ENCODE results near the gene PTPRQ. TPM values are rescaled to one million over a fixed set of nuclear protein-coding genes. Genes with fewer than 3 reads are reported as not detected.

The PTPRQ gene
- polyA plus RNA-seq, 1 of the 3 experiments (the other 2 are of a cell fraction): 0.46 TPM

DNA sequence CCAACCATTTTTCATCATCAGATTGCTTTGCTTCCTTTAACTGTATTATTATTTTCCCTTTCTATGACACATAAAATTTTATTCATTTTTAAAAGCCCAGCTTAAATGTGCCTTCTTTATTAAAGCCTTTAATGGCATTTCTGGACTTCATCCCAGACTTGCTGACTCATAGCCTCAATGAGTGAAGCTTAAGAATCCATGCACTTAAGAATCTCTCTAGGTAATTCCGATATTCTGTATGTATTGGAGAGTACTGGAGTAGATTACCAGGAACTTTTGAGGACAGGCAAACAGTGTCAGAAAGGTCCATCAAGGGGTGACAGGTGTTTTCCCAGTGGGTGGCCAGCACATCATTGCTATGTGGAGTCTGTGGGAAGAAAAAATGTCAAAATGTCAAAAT lies 107.9 kb downstream of the PTPRQ start (continued):
- TF ChIP-seq, protein P1, sequence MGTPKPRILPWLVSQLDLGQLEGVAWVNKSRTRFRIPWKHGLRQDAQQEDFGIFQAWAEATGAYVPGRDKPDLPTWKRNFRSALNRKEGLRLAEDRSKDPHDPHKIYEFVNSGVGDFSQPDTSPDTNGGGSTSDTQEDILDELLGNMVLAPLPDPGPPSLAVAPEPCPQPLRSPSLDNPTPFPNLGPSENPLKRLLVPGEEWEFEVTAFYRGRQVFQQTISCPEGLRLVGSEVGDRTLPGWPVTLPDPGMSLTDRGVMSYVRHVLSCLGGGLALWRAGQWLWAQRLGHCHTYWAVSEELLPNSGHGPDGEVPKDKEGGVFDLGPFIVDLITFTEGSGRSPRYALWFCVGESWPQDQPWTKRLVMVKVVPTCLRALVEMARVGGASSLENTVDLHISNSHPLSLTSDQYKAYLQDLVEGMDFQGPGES (IDR thresholded peaks at IDR 0.05; ENCODE audit: low read depth, low read length): no peak
- TF ChIP-seq YY1 (IDR thresholded peaks at IDR 0.05; ENCODE audit: low read depth) (peak; percentile 56; the same call in 1 of the 2 replicates), RFX5 (IDR thresholded peaks at IDR 0.05; ENCODE audit: low read length) (no peak), RAD21 (IDR thresholded peaks at IDR 0.05; ENCODE audit: low read length) (no peak), ELF1 (IDR thresholded peaks at IDR 0.05) (no peak), RCOR1 (IDR thresholded peaks at IDR 0.05; ENCODE audit: low read length) (no peak), SIN3A (IDR thresholded peaks at IDR 0.05; ENCODE audit: borderline replicate concordance, low read depth, low read length) (no peak), MEF2A (IDR thresholded peaks at IDR 0.05; ENCODE audit: borderline replicate concordance, low read depth) (peak; percentile 56; the same call in 1 of the 2 replicates), FOSL2 (IDR thresholded peaks at IDR 0.05; ENCODE audit: borderline replicate concordance, low read depth) (peak; percentile 95), CHD2 (IDR thresholded peaks at IDR 0.05; ENCODE audit: low read length, partially characterized antibody) (no peak)
- TF ChIP-seq, protein P2, sequence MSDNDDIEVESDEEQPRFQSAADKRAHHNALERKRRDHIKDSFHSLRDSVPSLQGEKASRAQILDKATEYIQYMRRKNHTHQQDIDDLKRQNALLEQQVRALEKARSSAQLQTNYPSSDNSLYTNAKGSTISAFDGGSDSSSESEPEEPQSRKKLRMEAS (IDR thresholded peaks at IDR 0.05; ENCODE audit: low read depth): peak; percentile 28; the same call in 1 of the 2 replicates

DNA sequence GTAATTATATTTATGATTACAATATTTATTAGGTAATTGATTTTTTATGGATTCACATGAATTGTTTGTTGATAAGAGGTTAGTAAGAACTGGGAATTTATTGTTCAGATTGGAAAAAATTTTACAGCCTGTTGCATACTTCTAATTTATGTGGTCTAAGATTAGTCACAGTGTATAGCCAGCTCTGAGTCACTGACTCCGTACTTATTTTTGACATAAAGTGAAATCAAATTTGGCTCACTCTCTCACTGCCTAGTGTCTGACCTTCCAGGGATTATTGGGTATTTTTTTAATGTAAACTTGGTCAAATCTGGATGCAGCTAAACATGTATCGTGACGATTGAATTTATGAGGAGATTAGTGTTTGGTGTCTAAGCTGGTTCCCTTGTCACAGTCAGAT lies 109.3 kb downstream of the PTPRQ start:
- no peaks in the 10 kb centered on the region for H3K9me3 ChIP-seq
- H2AFZ ChIP-seq (ENCODE audit: low read depth): no peak overlapping the region; the same call in 1 of the 2 replicates
- 3% methylated on average over 3 of the region's 3 CpGs for WGBS (ENCODE audit: low lambda C conversion rate)
- peak overlapping the region; percentile 56; the same call in 1 of the 2 replicates for H3K4me2 ChIP-seq
- H4K20me1 ChIP-seq (ENCODE audit: insufficient read depth): no peaks in the 10 kb centered on the region
- H3K4me1 ChIP-seq (ENCODE audit: control insufficient read depth in 1 of 2, insufficient read depth in 2 of 2, low read depth in 1 of 2, low read length in 1 of 2): peaks cover 2 to 28% of the 10 kb centered on the region in 2 experiments; a peak in 2 of 4 replicates
- POLR2A ChIA-PET: no interaction called here
- H3K27me3 ChIP-seq (ENCODE audit: insufficient read depth): no peaks in the 10 kb centered on the region
- H3K27ac ChIP-seq (ENCODE audit: low read depth in 2 of 2, low read length in 1 of 2): peak overlapping the region; percentile 65 to 86; a peak in 3 of 4 replicates
- CTCF ChIA-PET: no interaction called here
- DNase-seq: no peak
- no peaks in the 10 kb centered on the region for H3K9me2 ChIP-seq
- H3F3A ChIP-seq (replicated peaks; ENCODE audit: insufficient read depth): peaks cover 29% of the 10 kb centered on the region
- H3K4me3 ChIP-seq (ENCODE audit: low read depth in 2 of 2, low read length in 1 of 2): no peak overlapping the region
- no peaks in the 10 kb centered on the region for H3K36me3 ChIP-seq (replicated peaks in 1 of 2; ENCODE audit: control insufficient read depth in 1 of 2, insufficient read depth in 2 of 2, low read length in 1 of 2)
- no peaks in the 10 kb centered on the region for H3K79me2 ChIP-seq (ENCODE audit: insufficient read depth)
- peak overlapping the region; percentile 24; the same call in 1 of the 2 replicates for H3K9ac ChIP-seq
- TF ChIP-seq JUND (IDR thresholded peaks at IDR 0.05) (peak; percentile 98), CHD2 (IDR thresholded peaks at IDR 0.05; ENCODE audit: low read length, partially characterized antibody) (no peak), NFIC (IDR thresholded peaks at IDR 0.05; ENCODE audit: borderline replicate concordance) (peak; percentile 96), EZH2phosphoT487 (IDR thresholded peaks at IDR 0.05; ENCODE audit: borderline replicate concordance, low read depth) (no peak), EP300 (IDR thresholded peaks at IDR 0.05; ENCODE audit: borderline replicate concordance in 1 of 2, low read depth in 1 of 2, low read length in 1 of 2) (peak; percentile 66 to 97), TEAD4 (IDR thresholded peaks at IDR 0.05; ENCODE audit: borderline replicate concordance, insufficient read depth) (peak; percentile 91), FOSL2 (IDR thresholded peaks at IDR 0.05; ENCODE audit: borderline replicate concordance, low read depth) (peak; percentile 99), MXI1 (IDR thresholded peaks at IDR 0.05; ENCODE audit: low read depth, low read length) (no peak), ELF1 (IDR thresholded peaks at IDR 0.05) (no peak), RCOR1 (IDR thresholded peaks at IDR 0.05; ENCODE audit: low read length) (no peak), RFX5 (IDR thresholded peaks at IDR 0.05; ENCODE audit: low read length) (no peak), FOXJ3 (CRISPR knock-in tag; IDR thresholded peaks at IDR 0.05) (no peak), SIN3A (IDR thresholded peaks at IDR 0.05; ENCODE audit: borderline replicate concordance, low read depth, low read length) (no peak), NRF1 (IDR thresholded peaks at IDR 0.05; ENCODE audit: low read depth, low read length) (no peak), USF1 (IDR thresholded peaks at IDR 0.05; ENCODE audit: borderline replicate concordance, low read depth) (no peak), SMC3 (IDR thresholded peaks at IDR 0.05; ENCODE audit: low read depth, low read length) (no peak), CTCF (IDR thresholded peaks at IDR 0.05) (no peak), TCF12 (IDR thresholded peaks at IDR 0.05) (peak; percentile 92)
- TF ChIP-seq, protein P2 (IDR thresholded peaks at IDR 0.05; ENCODE audit: low read depth): no peak
- TF ChIP-seq, protein P3, sequence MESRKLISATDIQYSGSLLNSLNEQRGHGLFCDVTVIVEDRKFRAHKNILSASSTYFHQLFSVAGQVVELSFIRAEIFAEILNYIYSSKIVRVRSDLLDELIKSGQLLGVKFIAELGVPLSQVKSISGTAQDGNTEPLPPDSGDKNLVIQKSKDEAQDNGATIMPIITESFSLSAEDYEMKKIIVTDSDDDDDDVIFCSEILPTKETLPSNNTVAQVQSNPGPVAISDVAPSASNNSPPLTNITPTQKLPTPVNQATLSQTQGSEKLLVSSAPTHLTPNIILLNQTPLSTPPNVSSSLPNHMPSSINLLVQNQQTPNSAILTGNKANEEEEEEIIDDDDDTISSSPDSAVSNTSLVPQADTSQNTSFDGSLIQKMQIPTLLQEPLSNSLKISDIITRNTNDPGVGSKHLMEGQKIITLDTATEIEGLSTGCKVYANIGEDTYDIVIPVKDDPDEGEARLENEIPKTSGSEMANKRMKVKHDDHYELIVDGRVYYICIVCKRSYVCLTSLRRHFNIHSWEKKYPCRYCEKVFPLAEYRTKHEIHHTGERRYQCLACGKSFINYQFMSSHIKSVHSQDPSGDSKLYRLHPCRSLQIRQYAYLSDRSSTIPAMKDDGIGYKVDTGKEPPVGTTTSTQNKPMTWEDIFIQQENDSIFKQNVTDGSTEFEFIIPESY (IDR thresholded peaks at IDR 0.05; ENCODE audit: borderline replicate concordance, low read depth): peak; percentile 63; the same call in 1 of the 2 replicates
- TF ChIP-seq, protein P1 (IDR thresholded peaks at IDR 0.05; ENCODE audit: low read depth, low read length): no peak

Measured in SK-N-SH (cell line).